ENCODE measurements around the gene SMYD3.
"Not testable (repeated sequence)": the region's sequence is repeated elsewhere in the genome, so short reads cannot be mapped to it uniquely, and the experiment has no call there.

Gene SMYD3

GRCh38 chr1:245752561-245752960 is 754.5 kb downstream of the SMYD3 start:
- H3K4me1 ChIP-seq (ENCODE audit: control insufficient read depth, insufficient read depth, low read length, poor library complexity, severe bottlenecking): no peaks in the 10 kb centered on the region
- H3K27ac ChIP-seq (ENCODE audit: low read depth, low read length, severe bottlenecking): peak overlapping the region; percentile 68
- H3K9me3 ChIP-seq (ENCODE audit: control insufficient read depth, low read length): no peaks in the 10 kb centered on the region
- H3K36me3 ChIP-seq (ENCODE audit: control insufficient read depth, insufficient read depth, low read length): no peaks in the 10 kb centered on the region
- H3K4me3 ChIP-seq (ENCODE audit: extremely low read depth, insufficient read depth, low read length, poor library complexity, severe bottlenecking): no peak overlapping the region
- WGBS, 2 experiments (ENCODE audit: insufficient coverage in 2 of 2): 87 to 94% methylated on average over 2 to 3 of the region's 3 CpGs

- Histone ChIP-seq H3K9me3 (ENCODE audit: control insufficient read depth, low read length) (no peaks in the 10 kb centered on the region), H3K4me3 (ENCODE audit: extremely low read depth, insufficient read depth, low read length, poor library complexity, severe bottlenecking) (no peak overlapping the region), H3K27ac (ENCODE audit: low read depth, low read length, severe bottlenecking) (peak overlapping the region; percentile 68), H3K36me3 (ENCODE audit: control insufficient read depth, insufficient read depth, low read length) (no peaks in the 10 kb centered on the region), H3K4me1 (ENCODE audit: control insufficient read depth, insufficient read depth, low read length, poor library complexity, severe bottlenecking) (no peaks in the 10 kb centered on the region)
- 76 to 85% methylated on average over 9 of the region's 12 CpGs for WGBS, 2 experiments (ENCODE audit: insufficient coverage in 2 of 2)
Measured at GRCh38 chr1:245751726-245752470, 755.2 kb downstream of the SMYD3 start.

- H3K36me3 ChIP-seq (ENCODE audit: control insufficient read depth, insufficient read depth, low read length): no peaks in the 10 kb centered on the region
- no peak overlapping the region for H3K4me3 ChIP-seq (ENCODE audit: extremely low read depth, insufficient read depth, low read length, poor library complexity, severe bottlenecking)
- no peaks in the 10 kb centered on the region for H3K9me3 ChIP-seq (ENCODE audit: control insufficient read depth, low read length)
- no peaks in the 10 kb centered on the region for H3K4me1 ChIP-seq (ENCODE audit: control insufficient read depth, insufficient read depth, low read length, poor library complexity, severe bottlenecking)
- H3K27ac ChIP-seq (ENCODE audit: low read depth, low read length, severe bottlenecking): peak overlapping the region; percentile 68
- 76% methylated on average over 4 of the region's 4 CpGs for WGBS, 2 experiments (ENCODE audit: insufficient coverage in 2 of 2)
Measured at GRCh38 chr1:245751116-245751515, 756.0 kb downstream of the SMYD3 start.

GRCh38 chr1:245750261-245750660 is 756.8 kb downstream of the SMYD3 start:
- 95 to 100% methylated on average over 1 to 2 of the region's 3 CpGs for WGBS, 2 experiments (ENCODE audit: insufficient coverage in 2 of 2)
- no peak overlapping the region for H3K4me3 ChIP-seq (ENCODE audit: extremely low read depth, insufficient read depth, low read length, poor library complexity, severe bottlenecking)
- no peaks in the 10 kb centered on the region for H3K9me3 ChIP-seq (ENCODE audit: control insufficient read depth, low read length)
- H3K4me1 ChIP-seq (ENCODE audit: control insufficient read depth, insufficient read depth, low read length, poor library complexity, severe bottlenecking): no peaks in the 10 kb centered on the region
- no peak overlapping the region for H3K27ac ChIP-seq (ENCODE audit: low read depth, low read length, severe bottlenecking)
- no peaks in the 10 kb centered on the region for H3K36me3 ChIP-seq (ENCODE audit: control insufficient read depth, insufficient read depth, low read length)

GRCh38 chr1:245749053-245749452 is 758.0 kb downstream of the SMYD3 start:
- no peaks in the 10 kb centered on the region for H3K9me3 ChIP-seq (ENCODE audit: control insufficient read depth, low read length)
- no peaks in the 10 kb centered on the region for H3K4me1 ChIP-seq (ENCODE audit: control insufficient read depth, insufficient read depth, low read length, poor library complexity, severe bottlenecking)
- WGBS, 2 experiments (ENCODE audit: insufficient coverage in 2 of 2): 90 to 95% methylated on average over 2 of the region's 3 CpGs
- H3K27ac ChIP-seq (ENCODE audit: low read depth, low read length, severe bottlenecking): no peak overlapping the region
- H3K36me3 ChIP-seq (ENCODE audit: control insufficient read depth, insufficient read depth, low read length): no peaks in the 10 kb centered on the region
- H3K4me3 ChIP-seq (ENCODE audit: extremely low read depth, insufficient read depth, low read length, poor library complexity, severe bottlenecking): no peak overlapping the region

- H3K36me3 ChIP-seq (ENCODE audit: control insufficient read depth, insufficient read depth, low read length): no peaks in the 10 kb centered on the region
- no CpG with 5 or more reads among the region's 3 CpGs for WGBS, 2 experiments (ENCODE audit: insufficient coverage in 2 of 2)
- no peak overlapping the region for H3K4me3 ChIP-seq (ENCODE audit: extremely low read depth, insufficient read depth, low read length, poor library complexity, severe bottlenecking)
- H3K27ac ChIP-seq (ENCODE audit: low read depth, low read length, severe bottlenecking): no peak overlapping the region
- H3K9me3 ChIP-seq (ENCODE audit: control insufficient read depth, low read length): no peaks in the 10 kb centered on the region
- H3K4me1 ChIP-seq (ENCODE audit: control insufficient read depth, insufficient read depth, low read length, poor library complexity, severe bottlenecking): no peaks in the 10 kb centered on the region
Measured at GRCh38 chr1:245748646-245749045, 758.4 kb downstream of the SMYD3 start.

- no peak overlapping the region for H3K27ac ChIP-seq (ENCODE audit: low read depth, low read length, severe bottlenecking)
- no peaks in the 10 kb centered on the region for H3K4me1 ChIP-seq (ENCODE audit: control insufficient read depth, insufficient read depth, low read length, poor library complexity, severe bottlenecking)
- H3K36me3 ChIP-seq (ENCODE audit: control insufficient read depth, insufficient read depth, low read length): no peaks in the 10 kb centered on the region
- WGBS, 2 experiments (ENCODE audit: insufficient coverage in 2 of 2): 79 to 96% methylated on average over 5 to 9 of the region's 10 CpGs
- no peaks in the 10 kb centered on the region for H3K9me3 ChIP-seq (ENCODE audit: control insufficient read depth, low read length)
- no peak overlapping the region for H3K4me3 ChIP-seq (ENCODE audit: extremely low read depth, insufficient read depth, low read length, poor library complexity, severe bottlenecking)
Measured at GRCh38 chr1:245748240-245748639, 758.8 kb downstream of the SMYD3 start.

- Histone ChIP-seq H3K4me1 (ENCODE audit: control insufficient read depth, insufficient read depth, low read length, poor library complexity, severe bottlenecking) (no peaks in the 10 kb centered on the region), H3K27ac (ENCODE audit: low read depth, low read length, severe bottlenecking) (no peak overlapping the region), H3K4me3 (ENCODE audit: extremely low read depth, insufficient read depth, low read length, poor library complexity, severe bottlenecking) (no peak overlapping the region), H3K36me3 (ENCODE audit: control insufficient read depth, insufficient read depth, low read length) (no peaks in the 10 kb centered on the region), H3K9me3 (ENCODE audit: control insufficient read depth, low read length) (no peaks in the 10 kb centered on the region)
- 82 to 83% methylated on average over 8 to 9 of the region's 9 CpGs for WGBS, 2 experiments (ENCODE audit: insufficient coverage in 2 of 2)
Measured at GRCh38 chr1:245742896-245743295, 764.2 kb downstream of the SMYD3 start.

GRCh38 chr1:245740336-245740735 is 766.7 kb downstream of the SMYD3 start:
- not testable (repeated sequence) for H3K36me3 ChIP-seq (ENCODE audit: control insufficient read depth, insufficient read depth, low read length); H3K27ac ChIP-seq (ENCODE audit: low read depth, low read length, severe bottlenecking); H3K4me3 ChIP-seq (ENCODE audit: extremely low read depth, insufficient read depth, low read length, poor library complexity, severe bottlenecking); H3K9me3 ChIP-seq (ENCODE audit: control insufficient read depth, low read length); H3K4me1 ChIP-seq (ENCODE audit: control insufficient read depth, insufficient read depth, low read length, poor library complexity, severe bottlenecking)
- 100% methylated on average over 1 of the region's 1 CpG; no CpG with 5 or more reads in 1 of the 2 experiments for WGBS, 2 experiments (ENCODE audit: insufficient coverage in 2 of 2)

- no peaks in the 10 kb centered on the region for H3K4me1 ChIP-seq (ENCODE audit: control insufficient read depth, insufficient read depth, low read length, poor library complexity, severe bottlenecking)
- H3K27ac ChIP-seq (ENCODE audit: low read depth, low read length, severe bottlenecking): no peak overlapping the region
- H3K4me3 ChIP-seq (ENCODE audit: extremely low read depth, insufficient read depth, low read length, poor library complexity, severe bottlenecking): no peak overlapping the region
- H3K9me3 ChIP-seq (ENCODE audit: control insufficient read depth, low read length): peaks cover 6% of the 10 kb centered on the region
- H3K36me3 ChIP-seq (ENCODE audit: control insufficient read depth, insufficient read depth, low read length): no peaks in the 10 kb centered on the region
- 84 to 86% methylated on average over 2 of the region's 2 CpGs for WGBS, 2 experiments (ENCODE audit: insufficient coverage in 2 of 2)
Measured at GRCh38 chr1:245730801-245731200, 776.3 kb downstream of the SMYD3 start.

- H3K4me3 ChIP-seq (ENCODE audit: extremely low read depth, insufficient read depth, low read length, poor library complexity, severe bottlenecking); H3K4me1 ChIP-seq (ENCODE audit: control insufficient read depth, insufficient read depth, low read length, poor library complexity, severe bottlenecking); H3K27ac ChIP-seq (ENCODE audit: low read depth, low read length, severe bottlenecking); H3K36me3 ChIP-seq (ENCODE audit: control insufficient read depth, insufficient read depth, low read length); H3K9me3 ChIP-seq (ENCODE audit: control insufficient read depth, low read length): not testable (repeated sequence)
- 100% methylated on average over 1 of the region's 3 CpGs; no CpG with 5 or more reads in 1 of the 2 experiments for WGBS, 2 experiments (ENCODE audit: insufficient coverage in 2 of 2)
Measured at GRCh38 chr1:245728035-245728434, 779.0 kb downstream of the SMYD3 start.

Data from mesodermal cell (in vitro differentiated cells).